OCI-LY3 (cell line): ENCODE results near the gene LRRFIP2.
A peak's percentile ranks its signal among the peaks of the same experiment; 100 is the strongest.
"Not testable (repeated sequence)": the region's sequence is repeated elsewhere in the genome, so short reads cannot be mapped to it uniquely, and the experiment has no call there.

ENCODE experiments used
- H2AFZ ChIP-seq: fragments of 200-600, 300-600 bp; shearing (Covaris generic); 2 replicates; pipeline ENCODE4 v1.6.0; 2014; ENCODE audit warnings: antibody characterized with exemption, low read depth, low read length
- H3K27ac ChIP-seq: fragments of 200-600, 300-600 bp; sonication (generic); 2 replicates; pipeline ENCODE4 v1.5.1; 2014; ENCODE audit warnings: mild to moderate bottlenecking, low read length, moderate library complexity, mixed read lengths
- H3K27me3 ChIP-seq: fragments of 200-600, 300-600 bp; sonication (generic); 2 replicates; pipeline ENCODE4 v1.6.1; 2014; ENCODE audit warnings: low read depth, low read length, mixed read lengths
- H3K36me3 ChIP-seq: fragments of 200-600, 300-600 bp; sonication (generic); replicated peaks from 2 replicates; pipeline ENCODE3; 2014; ENCODE audit warnings: low read depth, low read length, mixed read lengths
- H3K4me1 ChIP-seq: fragments of 300-600, 200-600 bp; sonication (generic); 2 replicates; pipeline ENCODE4 v1.6.1; 2014; ENCODE audit warnings: low read length, mixed read lengths
- H3K4me2 ChIP-seq: fragments of 200-600, 300-600 bp; sonication (generic); 2 replicates; pipeline ENCODE4 v1.6.1; 2014; ENCODE audit warnings: low read length, mixed read lengths
- H3K4me3 ChIP-seq: fragments of 300-600, 200-600 bp; sonication (generic); 2 replicates; pipeline ENCODE4 v1.5.1; 2014; ENCODE audit warnings: antibody characterized with exemption, mild to moderate bottlenecking, low read length, moderate library complexity
- H3K79me2 ChIP-seq: fragments of 300-600, 200-600 bp; shearing (Covaris generic); 2 replicates; pipeline ENCODE4 v1.6.1; 2014; ENCODE audit warnings: mild to moderate bottlenecking, low read length, mixed read lengths
- H3K9ac ChIP-seq: fragments of 300-600, 200-600 bp; shearing (Covaris generic); 2 replicates; pipeline ENCODE4 v1.6.0; 2014; ENCODE audit warnings: mild to moderate bottlenecking, low read length, moderate library complexity
- H3K9me3 ChIP-seq: fragments of 200-600, 300-600 bp; shearing (Covaris generic); 2 replicates; pipeline ENCODE4 v1.6.1; 2014; ENCODE audit warnings: low read length, mixed read lengths; ENCODE audit not compliant: insufficient read depth
- H4K20me1 ChIP-seq: fragments of 200-600, 300-600 bp; sonication (generic); 2 replicates; pipeline ENCODE4 v1.6.1; 2016; ENCODE audit warnings: low read length, mixed read lengths; ENCODE audit not compliant: insufficient read depth
- EZH2phosphoT487 ChIP-seq: fragments of 200-600 bp; shearing (Covaris generic); IDR thresholded peaks from 2 replicates; pipeline ENCODE4 v1.6.1; 2018; ENCODE audit warnings: antibody characterized with exemption, mixed run types, low read depth
- TF ChIP-seq, protein P1 (sequence below): fragments of 200-600, 300-600 bp; sonication (generic); IDR thresholded peaks from 2 replicates; pipeline ENCODE4 v1.5.1; 2014; ENCODE audit warnings: antibody characterized with exemption, low read length, low read depth

Gene LRRFIP2

DNA sequence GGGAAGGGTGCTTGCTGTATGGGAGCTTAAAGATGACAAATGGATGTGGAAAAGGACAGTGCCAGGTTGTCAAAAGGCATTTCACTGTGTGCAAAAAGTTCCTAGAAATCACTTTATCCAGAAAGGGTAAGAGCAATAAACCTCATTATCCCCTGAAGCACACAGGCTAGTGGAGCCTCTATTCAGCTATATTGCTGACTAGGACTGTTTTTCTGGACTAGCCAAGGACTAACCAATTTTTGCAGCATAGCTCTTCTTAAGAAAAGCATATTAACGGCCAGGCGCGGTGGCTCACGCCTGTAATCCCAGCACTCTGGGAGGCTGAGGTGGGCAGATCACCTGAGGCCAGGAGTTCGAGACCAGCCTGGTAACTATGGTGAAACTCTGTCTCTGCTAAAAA lies 116.3 kb downstream of the LRRFIP2 start:
- peaks cover 16% of the 10 kb centered on the region for H4K20me1 ChIP-seq
- H3K27ac ChIP-seq = no peak overlapping the region
- no peaks in the 10 kb centered on the region for H3K27me3 ChIP-seq
- no peaks in the 10 kb centered on the region for H3K79me2 ChIP-seq
- H3K36me3 ChIP-seq = peaks cover 40% of the 10 kb centered on the region
- H3K9ac ChIP-seq = no peak overlapping the region
- H3K4me3 ChIP-seq = no peak overlapping the region
- H3K9me3 ChIP-seq = no peaks in the 10 kb centered on the region
- peaks cover 24% of the 10 kb centered on the region for H3K4me1 ChIP-seq
- no peak overlapping the region for H2AFZ ChIP-seq
- H3K4me2 ChIP-seq = no peak overlapping the region
- no peak for TF ChIP-seq EZH2phosphoT487
- TF ChIP-seq, protein P1, sequence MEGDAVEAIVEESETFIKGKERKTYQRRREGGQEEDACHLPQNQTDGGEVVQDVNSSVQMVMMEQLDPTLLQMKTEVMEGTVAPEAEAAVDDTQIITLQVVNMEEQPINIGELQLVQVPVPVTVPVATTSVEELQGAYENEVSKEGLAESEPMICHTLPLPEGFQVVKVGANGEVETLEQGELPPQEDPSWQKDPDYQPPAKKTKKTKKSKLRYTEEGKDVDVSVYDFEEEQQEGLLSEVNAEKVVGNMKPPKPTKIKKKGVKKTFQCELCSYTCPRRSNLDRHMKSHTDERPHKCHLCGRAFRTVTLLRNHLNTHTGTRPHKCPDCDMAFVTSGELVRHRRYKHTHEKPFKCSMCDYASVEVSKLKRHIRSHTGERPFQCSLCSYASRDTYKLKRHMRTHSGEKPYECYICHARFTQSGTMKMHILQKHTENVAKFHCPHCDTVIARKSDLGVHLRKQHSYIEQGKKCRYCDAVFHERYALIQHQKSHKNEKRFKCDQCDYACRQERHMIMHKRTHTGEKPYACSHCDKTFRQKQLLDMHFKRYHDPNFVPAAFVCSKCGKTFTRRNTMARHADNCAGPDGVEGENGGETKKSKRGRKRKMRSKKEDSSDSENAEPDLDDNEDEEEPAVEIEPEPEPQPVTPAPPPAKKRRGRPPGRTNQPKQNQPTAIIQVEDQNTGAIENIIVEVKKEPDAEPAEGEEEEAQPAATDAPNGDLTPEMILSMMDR = no peak

DNA sequence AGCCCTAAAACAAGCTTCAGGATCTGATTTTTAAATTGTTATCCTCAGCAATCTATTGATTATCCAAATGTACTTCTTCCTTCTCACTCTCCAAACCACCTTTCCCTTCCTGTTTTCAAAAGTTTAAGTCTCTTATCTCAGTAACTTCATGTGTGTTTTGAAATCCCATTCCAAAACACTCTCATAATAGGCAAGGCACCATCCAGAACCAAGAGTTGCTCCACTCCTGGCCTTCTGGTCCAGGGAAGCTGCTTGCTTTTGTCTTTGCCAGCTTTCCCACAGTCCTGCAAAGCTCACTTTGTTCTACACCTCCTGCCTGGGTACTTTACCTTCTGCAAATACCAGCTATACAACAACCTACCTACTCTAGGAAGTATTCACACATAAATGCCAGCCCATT lies 117.6 kb downstream of the LRRFIP2 start:
- H3K4me3 ChIP-seq = no peak overlapping the region
- H3K27me3 ChIP-seq = no peaks in the 10 kb centered on the region
- H3K9me3 ChIP-seq = no peaks in the 10 kb centered on the region
- H2AFZ ChIP-seq = no peak overlapping the region
- no peak overlapping the region for H3K4me2 ChIP-seq
- H3K9ac ChIP-seq = no peak overlapping the region
- peaks cover 16% of the 10 kb centered on the region for H4K20me1 ChIP-seq
- H3K27ac ChIP-seq = no peak overlapping the region
- TF ChIP-seq EZH2phosphoT487 = no peak
- TF ChIP-seq, protein P1 = no peak
- H3K4me1 ChIP-seq = peaks cover 16% of the 10 kb centered on the region
- peaks cover 39% of the 10 kb centered on the region for H3K36me3 ChIP-seq
- H3K79me2 ChIP-seq = no peaks in the 10 kb centered on the region

DNA sequence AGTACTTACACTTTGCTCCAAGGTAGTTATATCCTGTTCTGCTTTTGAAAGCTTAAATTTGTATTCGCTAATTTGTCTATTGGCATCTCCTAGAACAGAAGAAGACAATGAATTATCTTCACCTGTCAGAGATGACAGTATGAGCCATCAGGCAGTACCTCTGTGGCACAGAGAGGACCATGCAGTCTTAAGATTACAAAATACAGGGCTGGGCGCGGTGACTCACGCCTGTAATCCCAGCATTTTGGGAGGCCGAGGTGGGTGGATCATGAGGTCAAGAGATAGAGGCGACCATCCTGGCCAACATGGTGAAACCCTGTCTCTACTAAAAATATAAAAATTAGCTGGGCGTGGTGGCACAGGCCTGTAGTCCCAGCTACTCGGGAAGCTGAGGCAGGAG lies 119.3 kb downstream of the LRRFIP2 start:
- H3K4me3 ChIP-seq, H3K9ac ChIP-seq, H3K27me3 ChIP-seq, H3K4me2 ChIP-seq, H3K79me2 ChIP-seq, H3K27ac ChIP-seq, H3K9me3 ChIP-seq, H2AFZ ChIP-seq: not testable (repeated sequence)
- peaks cover 16% of the 10 kb centered on the region for H3K4me1 ChIP-seq
- peaks cover 50% of the 10 kb centered on the region for H3K36me3 ChIP-seq
- H4K20me1 ChIP-seq = peaks cover 16% of the 10 kb centered on the region

DNA sequence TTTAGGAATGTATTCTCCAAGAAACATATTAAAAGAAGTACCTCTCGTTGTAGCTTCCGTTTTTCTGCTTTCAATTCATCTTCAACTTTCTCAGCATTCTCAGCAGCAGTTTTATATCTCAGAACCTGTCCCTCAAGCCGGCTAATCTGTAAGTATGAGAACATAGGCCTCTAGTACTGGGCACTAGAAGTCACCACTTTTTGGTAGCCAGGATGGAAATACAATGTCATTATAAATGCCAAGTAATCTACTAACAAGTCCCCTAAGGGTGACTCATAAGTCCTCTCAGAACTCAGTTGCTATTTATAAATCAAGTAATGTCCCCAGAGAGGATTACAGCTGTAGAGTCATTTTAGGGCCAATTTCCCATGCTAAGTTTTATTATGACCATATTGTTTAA lies 120.0 kb downstream of the LRRFIP2 start:
- Histone ChIP-seq H3K9me3 (no peaks in the 10 kb centered on the region), H3K27ac (peak overlapping the region; percentile 43), H3K4me1 (peaks cover 16% of the 10 kb centered on the region), H4K20me1 (peaks cover 16% of the 10 kb centered on the region), H3K79me2 (no peaks in the 10 kb centered on the region), H3K9ac (no peak overlapping the region), H3K36me3 (peaks cover 57% of the 10 kb centered on the region), H3K4me3 (no peak overlapping the region), H3K27me3 (no peaks in the 10 kb centered on the region), H3K4me2 (peak overlapping the region; percentile 45), H2AFZ (no peak overlapping the region)
- TF ChIP-seq, protein P1 = no peak
- no peak for TF ChIP-seq EZH2phosphoT487

DNA sequence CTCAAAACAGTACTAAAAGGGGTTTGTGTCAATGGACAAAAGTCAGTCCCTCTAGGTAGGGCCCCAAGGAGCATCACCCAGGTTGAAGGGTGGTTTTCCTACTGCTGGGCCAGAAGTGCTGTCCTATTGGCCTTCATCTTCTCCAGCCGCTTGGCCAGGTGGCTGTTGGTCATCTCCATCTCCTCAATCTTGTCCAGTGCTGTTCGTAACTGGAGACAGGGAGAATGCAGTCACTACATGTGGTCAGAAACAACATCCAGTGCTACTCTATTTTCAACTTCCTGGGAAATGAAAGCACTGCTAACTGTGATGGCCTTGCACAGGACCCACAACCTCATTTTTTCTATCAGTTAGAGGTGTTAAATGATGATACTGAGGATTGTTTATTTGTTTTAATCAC lies 120.6 kb downstream of the LRRFIP2 start:
- Histone ChIP-seq H3K36me3 (peaks cover 61% of the 10 kb centered on the region), H3K9ac (no peak overlapping the region), H3K4me2 (0 out of 2 replicates have a peak overlapping the region, but pooled peaks have one; percentile 45), H3K79me2 (no peaks in the 10 kb centered on the region), H3K9me3 (no peaks in the 10 kb centered on the region), H3K27me3 (no peaks in the 10 kb centered on the region), H2AFZ (no peak overlapping the region), H4K20me1 (peaks cover 16% of the 10 kb centered on the region), H3K4me3 (no peak overlapping the region), H3K4me1 (peaks cover 16% of the 10 kb centered on the region), H3K27ac (peak overlapping the region; percentile 43; the same call in 1 of the 2 replicates)
- no peak for TF ChIP-seq EZH2phosphoT487
